ENCODE results near the gene LIN9. TPM values are rescaled to one million over a fixed set of nuclear protein-coding genes. Genes with fewer than 3 reads are reported as not detected.
A peak's percentile ranks its signal among the peaks of the same experiment; 100 is the strongest.

LIN9 gene
- total and polyA plus RNA-seq, 2 experiments from 2014 or later: 11.8 to 16.9 TPM

DNA sequence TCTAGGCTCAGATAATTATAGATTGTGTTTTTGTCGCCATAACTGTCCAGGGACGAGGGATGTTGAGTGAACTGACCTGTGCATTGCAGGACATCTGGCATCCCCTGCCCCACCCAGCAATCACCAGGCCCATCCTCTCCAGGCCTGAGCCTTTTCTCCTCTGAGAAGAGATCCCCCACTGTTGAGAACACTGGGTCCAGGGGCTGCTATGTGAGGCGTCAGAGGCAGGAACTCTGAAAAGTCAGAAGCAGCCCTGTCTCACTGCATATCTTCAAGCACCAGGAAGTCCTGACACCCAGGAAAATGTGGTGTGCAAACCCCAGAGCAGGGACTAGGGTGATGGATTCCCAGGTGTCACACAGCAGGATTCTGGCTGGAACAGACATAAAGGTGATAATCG is 105.3 kb downstream of the LIN9 start:
- H3K4me3 Mint-ChIP-seq: no peak overlapping the region
- Histone ChIP-seq H4K20me1 (replicated peaks; ENCODE audit: insufficient read depth) (no peaks in the 10 kb centered on the region), H3K27me3 (ENCODE audit: insufficient read depth) (no peaks in the 10 kb centered on the region), H3K36me3 (ENCODE audit: insufficient read depth) (no peaks in the 10 kb centered on the region), H3K4me1 (ENCODE audit: insufficient read depth) (no peaks in the 10 kb centered on the region; the same call in 1 of the 2 replicates), H2AFZ (peak overlapping the region; percentile 81), H3K4me2 (no peak overlapping the region), H3K4me3 (no peak overlapping the region), H3K9me2 (ENCODE audit: insufficient read depth) (no peaks in the 10 kb centered on the region), H3K27ac (ENCODE audit: low read depth) (no peak overlapping the region), H3K79me2 (replicated peaks; ENCODE audit: insufficient read depth) (no peaks in the 10 kb centered on the region), H3F3A (replicated peaks; ENCODE audit: low read depth) (0 out of 2 replicates have a peak, but pooled peaks cover 5% of the 10 kb centered on the region)
- H3K27me3 Mint-ChIP-seq (ENCODE audit: insufficient read depth, low read depth, poor library complexity): peaks cover 9% of the 10 kb centered on the region
- DNase-seq (ENCODE audit: low spot score) (no peak), ATAC-seq (peak; percentile 63)
- H3K4me1 Mint-ChIP-seq: peaks cover 14% of the 10 kb centered on the region
- no peak overlapping the region for H3K27ac Mint-ChIP-seq
- no peaks in the 10 kb centered on the region for H3K9me3 Mint-ChIP-seq
- TF ChIP-seq POLR2AphosphoS5 (IDR thresholded peaks at IDR 0.05; ENCODE audit: low read depth) (no peak), STAT1 (IDR thresholded peaks at IDR 0.05; ENCODE audit: unreplicated experiment) (no peak), ZNF114 (CRISPR knock-in tag; IDR thresholded peaks at IDR 0.05) (no peak), CTCF (conservative IDR thresholded peaks at IDR 0.05; ENCODE audit: low read depth in 2 of 2) (no peak)
- TF ChIP-seq, protein P1, sequence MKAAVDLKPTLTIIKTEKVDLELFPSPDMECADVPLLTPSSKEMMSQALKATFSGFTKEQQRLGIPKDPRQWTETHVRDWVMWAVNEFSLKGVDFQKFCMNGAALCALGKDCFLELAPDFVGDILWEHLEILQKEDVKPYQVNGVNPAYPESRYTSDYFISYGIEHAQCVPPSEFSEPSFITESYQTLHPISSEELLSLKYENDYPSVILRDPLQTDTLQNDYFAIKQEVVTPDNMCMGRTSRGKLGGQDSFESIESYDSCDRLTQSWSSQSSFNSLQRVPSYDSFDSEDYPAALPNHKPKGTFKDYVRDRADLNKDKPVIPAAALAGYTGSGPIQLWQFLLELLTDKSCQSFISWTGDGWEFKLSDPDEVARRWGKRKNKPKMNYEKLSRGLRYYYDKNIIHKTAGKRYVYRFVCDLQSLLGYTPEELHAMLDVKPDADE (IDR thresholded peaks at IDR 0.05): no peak
- H3K36me3 Mint-ChIP-seq (ENCODE audit: low read depth): no peaks in the 10 kb centered on the region

GRCh38 chr1:226203240-226203639 is 105.7 kb downstream of the LIN9 start:
- no peaks in the 10 kb centered on the region for H3K36me3 Mint-ChIP-seq (ENCODE audit: low read depth)
- Histone ChIP-seq H3K9me2 (ENCODE audit: insufficient read depth) (no peaks in the 10 kb centered on the region), H3K4me3 (no peak overlapping the region), H4K20me1 (replicated peaks; ENCODE audit: insufficient read depth) (no peaks in the 10 kb centered on the region), H3K36me3 (ENCODE audit: insufficient read depth) (no peaks in the 10 kb centered on the region), H3F3A (replicated peaks; ENCODE audit: low read depth) (0 out of 2 replicates have a peak, but pooled peaks cover 5% of the 10 kb centered on the region), H3K79me2 (replicated peaks; ENCODE audit: insufficient read depth) (no peaks in the 10 kb centered on the region), H2AFZ (peak overlapping the region; percentile 81), H3K4me2 (no peak overlapping the region), H3K27me3 (ENCODE audit: insufficient read depth) (no peaks in the 10 kb centered on the region), H3K27ac (ENCODE audit: low read depth) (no peak overlapping the region), H3K4me1 (ENCODE audit: insufficient read depth) (no peaks in the 10 kb centered on the region; the same call in 1 of the 2 replicates)
- DNase-seq (ENCODE audit: low spot score) (no peak), ATAC-seq (no peak)
- no peaks in the 10 kb centered on the region for H3K9me3 Mint-ChIP-seq
- no peak overlapping the region for H3K27ac Mint-ChIP-seq
- peaks cover 7% of the 10 kb centered on the region for H3K27me3 Mint-ChIP-seq (ENCODE audit: insufficient read depth, low read depth, poor library complexity)
- H3K4me3 Mint-ChIP-seq: no peak overlapping the region
- H3K4me1 Mint-ChIP-seq: peaks cover 14% of the 10 kb centered on the region
- no peak for TF ChIP-seq ZNF331 (CRISPR knock-in tag; IDR thresholded peaks at IDR 0.05; ENCODE audit: low read depth)
- TF ChIP-seq, protein P2, sequence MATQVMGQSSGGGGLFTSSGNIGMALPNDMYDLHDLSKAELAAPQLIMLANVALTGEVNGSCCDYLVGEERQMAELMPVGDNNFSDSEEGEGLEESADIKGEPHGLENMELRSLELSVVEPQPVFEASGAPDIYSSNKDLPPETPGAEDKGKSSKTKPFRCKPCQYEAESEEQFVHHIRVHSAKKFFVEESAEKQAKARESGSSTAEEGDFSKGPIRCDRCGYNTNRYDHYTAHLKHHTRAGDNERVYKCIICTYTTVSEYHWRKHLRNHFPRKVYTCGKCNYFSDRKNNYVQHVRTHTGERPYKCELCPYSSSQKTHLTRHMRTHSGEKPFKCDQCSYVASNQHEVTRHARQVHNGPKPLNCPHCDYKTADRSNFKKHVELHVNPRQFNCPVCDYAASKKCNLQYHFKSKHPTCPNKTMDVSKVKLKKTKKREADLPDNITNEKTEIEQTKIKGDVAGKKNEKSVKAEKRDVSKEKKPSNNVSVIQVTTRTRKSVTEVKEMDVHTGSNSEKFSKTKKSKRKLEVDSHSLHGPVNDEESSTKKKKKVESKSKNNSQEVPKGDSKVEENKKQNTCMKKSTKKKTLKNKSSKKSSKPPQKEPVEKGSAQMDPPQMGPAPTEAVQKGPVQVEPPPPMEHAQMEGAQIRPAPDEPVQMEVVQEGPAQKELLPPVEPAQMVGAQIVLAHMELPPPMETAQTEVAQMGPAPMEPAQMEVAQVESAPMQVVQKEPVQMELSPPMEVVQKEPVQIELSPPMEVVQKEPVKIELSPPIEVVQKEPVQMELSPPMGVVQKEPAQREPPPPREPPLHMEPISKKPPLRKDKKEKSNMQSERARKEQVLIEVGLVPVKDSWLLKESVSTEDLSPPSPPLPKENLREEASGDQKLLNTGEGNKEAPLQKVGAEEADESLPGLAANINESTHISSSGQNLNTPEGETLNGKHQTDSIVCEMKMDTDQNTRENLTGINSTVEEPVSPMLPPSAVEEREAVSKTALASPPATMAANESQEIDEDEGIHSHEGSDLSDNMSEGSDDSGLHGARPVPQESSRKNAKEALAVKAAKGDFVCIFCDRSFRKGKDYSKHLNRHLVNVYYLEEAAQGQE (IDR thresholded peaks at IDR 0.05; ENCODE audit: unreplicated experiment): no peak
- no peak for TF ChIP-seq CTCF (conservative IDR thresholded peaks at IDR 0.05; ENCODE audit: low read depth in 2 of 2)
- TF ChIP-seq JUNB (IDR thresholded peaks at IDR 0.05; ENCODE audit: unreplicated experiment): no peak
- no peak for TF ChIP-seq ZNF114 (CRISPR knock-in tag; IDR thresholded peaks at IDR 0.05)
- TF ChIP-seq, protein P1 (IDR thresholded peaks at IDR 0.05): no peak
- TF ChIP-seq EZH2phosphoT487 (IDR thresholded peaks at IDR 0.05; ENCODE audit: unreplicated experiment): no peak
- TF ChIP-seq CREB1 (CRISPR knock-in tag; IDR thresholded peaks at IDR 0.05; ENCODE audit: low read depth): no peak
- TF ChIP-seq STAT1 (IDR thresholded peaks at IDR 0.05; ENCODE audit: unreplicated experiment): no peak
- TF ChIP-seq POLR2AphosphoS5 (IDR thresholded peaks at IDR 0.05; ENCODE audit: low read depth): no peak
- no peak for TF ChIP-seq EZH2 (IDR thresholded peaks at IDR 0.05; ENCODE audit: low read depth, unreplicated experiment)
- TF ChIP-seq NANOG (IDR thresholded peaks at IDR 0.05; ENCODE audit: borderline replicate concordance): no peak

All from GM23338 (cell line).